GM12878 (cell line): Measurements from ENCODE around the gene ART3. TPM values are rescaled to one million over a fixed set of nuclear protein-coding genes. Genes with fewer than 3 reads are reported as not detected.

Experiments
- ATAC-seq: fragments of 200-7000 bp; cut with Tn5 transposase; 3 replicates; pipeline ENCODE4 v1.9.1; 2020; ENCODE audit warnings: mild to moderate bottlenecking, moderate library complexity
- BruUV-seq: library from RNA; stranded (reverse); fragments of 400-500 nt; replicated peaks from 2 replicates; lab custom pipeline; 2021; lab: Mats Ljungman, UMichigan
- CTCF ChIA-PET: fragments of 300-600 bp; sonication (Branson Sonifier 250); formaldehyde crosslinking; extraction: SDS; loops from one replicate; lab custom pipeline; 2021; ENCODE audit warnings: inconsistent platforms; lab: Yijun Ruan, JAX
- POLR2A ChIA-PET: fragments of 350-600 bp; formaldehyde crosslinking; extraction: SDS; loops from one replicate; lab custom pipeline; 2021; ENCODE audit warnings: inconsistent platforms; lab: Charles Lee
- RAD21 ChIA-PET: fragments of 300-600 bp; sonication (Branson Sonifier 250); formaldehyde crosslinking; loops from one replicate; lab custom pipeline; 2023; ENCODE audit warnings: antibody characterized with exemption; ENCODE audit not compliant: unreplicated experiment; lab: Charles Lee
- SMC1A ChIA-PET: fragments of 300-600 bp; sonication (Branson Sonifier 250); formaldehyde crosslinking; loops from one replicate; lab custom pipeline; 2023; ENCODE audit not compliant: unreplicated experiment, uncharacterized antibody; lab: Charles Lee
- DNase-seq: peaks from one replicate; pipeline ENCODE4 v3.0.0-alpha.2; 2011; ENCODE audit warnings: low read depth, low spot score
- FAIRE-seq: peaks from 3 replicates; lab custom pipeline; 2011; peaks lifted over from hg19 to GRCh38; lab: Jason Lieb, UNC
- H2AFZ ChIP-seq: 2 replicates; pipeline ENCODE4 v1.6.0; 2011; ENCODE audit warnings: low read depth, low read length, control low read depth; ENCODE audit not compliant: control insufficient read depth
- H3K27ac ChIP-seq: 2 replicates; pipeline ENCODE4 v1.5.1; 2011; ENCODE audit warnings: control low read depth; ENCODE audit not compliant: control insufficient read depth, insufficient read depth
- H3K27me3 ChIP-seq, 2 experiments: replicated peaks in 1 of 2; 2 replicates each; pipeline versions ENCODE4 v1.6.0 to v1.6.1; 2011; ENCODE audit warnings: low read length in 1 of 2; ENCODE audit not compliant: control insufficient read depth in 2 of 2, insufficient read depth in 2 of 2
- H3K36me3 ChIP-seq, 2 experiments: 2 replicates each; pipeline ENCODE4 v1.5.1; 2011; ENCODE audit warnings: low read length in 1 of 2; ENCODE audit not compliant: control insufficient read depth in 2 of 2, insufficient read depth in 2 of 2
- H3K4me1 ChIP-seq: 2 replicates; pipeline ENCODE4 v1.6.1; 2011; ENCODE audit warnings: mild to moderate bottlenecking, low read length, moderate library complexity, mixed read lengths; ENCODE audit not compliant: control insufficient read depth, insufficient read depth
- H3K4me2 ChIP-seq: 2 replicates; pipeline ENCODE4 v1.6.0; 2011; ENCODE audit warnings: control low read depth; ENCODE audit not compliant: control insufficient read depth, insufficient read depth
- H3K4me3 ChIP-seq: fragments of 200-600 bp; sonication (generic); 2 replicates; pipeline ENCODE4 v1.5.1; 2016
- H3K79me2 ChIP-seq: 2 replicates; pipeline ENCODE4 v1.6.0; 2011; ENCODE audit warnings: low read length; ENCODE audit not compliant: control insufficient read depth, insufficient read depth
- H3K9ac ChIP-seq: 2 replicates; pipeline ENCODE4 v1.8.0; 2011; ENCODE audit warnings: low read length, control low read depth, mixed read lengths; ENCODE audit not compliant: control insufficient read depth, insufficient read depth
- H3K9me3 ChIP-seq: replicated peaks from 3 replicates; pipeline ENCODE4 v1.5.1; 2011; ENCODE audit warnings: mild to moderate bottlenecking, low read length; ENCODE audit not compliant: control insufficient read depth, insufficient read depth
- H4K20me1 ChIP-seq: 2 replicates; pipeline ENCODE4 v1.6.0; 2011; ENCODE audit not compliant: control insufficient read depth, insufficient read depth
- BCL11A ChIP-seq: IDR thresholded peaks from 2 replicates; pipeline ENCODE4 v1.6.1; 2011; ENCODE audit warnings: low read depth, low read length
- NFYA ChIP-seq: IDR thresholded peaks from 2 replicates; pipeline ENCODE4 v1.6.1; 2011; ENCODE audit warnings: low read depth, mild to moderate bottlenecking, low read length, improper control_type of control experiment, borderline replicate concordance
- PRDM15 ChIP-seq: fragments of 450-650 bp; formaldehyde crosslinking; IDR thresholded peaks from 2 replicates; pipeline ENCODE4 v1.4.0; 2020; ENCODE audit warnings: mild to moderate bottlenecking, moderate library complexity
- RCOR1 ChIP-seq: conservative IDR thresholded peaks from 2 replicates; pipeline ENCODE4 v1.6.1; 2012; ENCODE audit warnings: low read depth, low read length, improper control_type of control experiment
- ZNF217 ChIP-seq: fragments of 450-650 bp; IDR thresholded peaks from 2 replicates; pipeline ENCODE4 v1.6.1; 2017; ENCODE audit warnings: antibody characterized with exemption, mild to moderate bottlenecking
- WGBS: methylation state at CpG from one replicate; pipeline ENCODE4 v1.1.6; 2016; ENCODE audit warnings: low lambda C conversion rate; ENCODE audit not compliant: insufficient replicate concordance, insufficient coverage; ENCODE audit errors: missing lambda C conversion rate; 5-methylcytosine and 5-hydroxymethylcytosine counted together
- in situ Hi-C: fragments of 300-500 bp; cut with MboI; formaldehyde crosslinking; loops from 9 replicates; pipeline ENCODE4 v1.14.3; 2018; ENCODE audit warnings: mixed read lengths
- intact Hi-C: fragments of 100-400 bp; cut with micrococcal nuclease; formaldehyde crosslinking; loops from one replicate; pipeline ENCODE4 v1.14.2; 2022; ENCODE audit not compliant: unreplicated experiment
- polyA plus RNA-seq, 11 experiments: library from polyadenylated mRNA; depleted of rRNA in 4 of 11; unstranded in 6 of 11; stranded (reverse) in 5 of 11; fragments of >200 nt; fragmentation: Nextera tagmentation in 4 of 11; fragmentation: Illumina TruSeq in 1 of 11; extraction: Ambion mirVana in 4 of 11; extraction: Trizol in 1 of 11; gene quantifications; 1 replicate in 1 of 11; 2 replicates in 10 of 11; pipeline versions ENCODE4 v1.2.1 to v1.2.3, GENCODE V29; 2011 to 2016; ENCODE audit warnings: inconsistent platforms in 2 of 11, missing spikeins in 2 of 11, low read depth in 1 of 11
- total RNA-seq, 4 experiments: library from RNA; depleted of rRNA in 3 of 4; stranded (reverse); fragments of >200 nt in 3 of 4; fragmentation: Illumina TruSeq in 1 of 4; extraction: Trizol in 1 of 4; gene quantifications; 2 replicates each; pipeline versions ENCODE4 v1.2.1 to v1.2.3, GENCODE V29; 2013 to 2021

The ART3 gene
- total and polyA plus RNA-seq, 10 of the 15 experiments (the other 5 are each of a cell fraction or from before 2014, with no cell fraction given) = 0.18 to 0.50 (median 0.26) TPM; not detected in 6

GRCh38 chr4:76105652-76106051, 31.1 kb downstream of the ART3 start (continued):
- TF ChIP-seq PRDM15 = no peak
- no peak for TF ChIP-seq BCL11A

DNA sequence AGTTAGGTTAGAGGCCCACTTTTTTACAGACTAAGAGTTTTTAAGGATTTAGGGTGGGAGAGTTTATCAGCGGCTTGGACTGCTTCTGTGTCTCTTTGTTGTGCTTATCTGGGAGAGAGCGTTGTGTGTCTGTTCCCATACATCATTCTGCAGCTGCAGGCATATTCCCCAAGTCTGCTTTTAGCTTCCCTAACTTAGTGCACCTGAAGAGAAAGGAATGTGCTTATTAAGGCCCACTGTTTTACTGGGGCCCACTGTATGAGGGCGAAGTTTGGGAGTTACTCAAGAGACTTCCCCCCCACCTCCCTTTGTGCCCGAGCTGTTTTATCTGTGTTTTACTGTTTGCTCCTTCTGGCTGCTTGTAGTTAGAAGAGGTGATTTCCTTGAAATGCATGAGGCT, 31.9 kb downstream of the ART3 start:
- FAIRE-seq (no peak), ATAC-seq (no peak), DNase-seq (no peak)
- in situ Hi-C loops = no loop called here
- ChIA-PET RAD21 (no interaction called here), CTCF (interaction anchor here (1.1 to 3.4 kb wide), 3 partner anchors 110 to 272 kb away, joined by 5 to 11 read pairs (median 5); no protein-coding TSS in a partner anchor), SMC1A (interaction anchor here (1.5 kb wide), 1 partner anchor 111 kb away, joined by 4 read pairs; no protein-coding TSS in a partner anchor), POLR2A (no interaction called here)
- Histone ChIP-seq H3K4me2 (no peak overlapping the region), H3K27me3 (0 out of 4 replicates have a peak, but pooled peaks cover 0 to 2% of the 10 kb centered on the region in 2 experiments), H2AFZ (no peak overlapping the region), H3K27ac (no peak overlapping the region), H4K20me1 (no peaks in the 10 kb centered on the region), H3K36me3 (no peaks in the 10 kb centered on the region), H3K4me1 (no peaks in the 10 kb centered on the region), H3K4me3 (no peak overlapping the region), H3K79me2 (no peaks in the 10 kb centered on the region), H3K9me3 (no peaks in the 10 kb centered on the region), H3K9ac (no peak overlapping the region)
- intact Hi-C loops = no loop called here
- no peak for TF ChIP-seq ZNF217
- no peak for TF ChIP-seq RCOR1
- TF ChIP-seq NFYA = no peak
- WGBS = 22% methylated on average over 4 of the region's 4 CpGs
- no TSS peak for BruUV-seq
